Measurements from ENCODE around the gene TMEM260.
"Not testable (repeated sequence)": the region's sequence is repeated elsewhere in the genome, so short reads cannot be mapped to it uniquely, and the experiment has no call there.

Gene TMEM260

DNA sequence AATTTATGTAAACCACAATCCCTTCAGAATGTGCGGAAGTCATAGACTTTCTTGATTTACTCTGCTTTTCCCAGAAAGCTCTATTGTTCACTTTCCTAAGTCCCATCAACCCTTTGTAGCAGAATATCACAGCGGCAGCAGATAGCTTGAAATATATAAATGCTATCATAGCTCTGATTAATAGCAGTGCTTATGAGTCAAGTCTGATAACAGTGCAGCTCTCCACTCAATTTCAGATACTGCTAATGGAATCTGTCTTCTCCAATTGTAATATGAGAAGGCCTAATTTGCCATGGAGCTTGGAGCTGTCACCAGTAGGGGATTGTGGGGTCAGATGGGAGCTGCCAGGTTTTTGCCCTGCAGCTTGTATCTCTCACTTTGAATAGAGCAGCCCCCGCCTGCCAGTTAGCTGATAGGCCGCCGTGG is 10.9 kb downstream of the TMEM260 start:
- DNase-seq, result peak; percentile 80
- H3K4me3 ChIP-seq (ENCODE audit: low read depth, low read length), result no peak overlapping the region
- no peaks in the 10 kb centered on the region for H3K36me3 ChIP-seq

DNA sequence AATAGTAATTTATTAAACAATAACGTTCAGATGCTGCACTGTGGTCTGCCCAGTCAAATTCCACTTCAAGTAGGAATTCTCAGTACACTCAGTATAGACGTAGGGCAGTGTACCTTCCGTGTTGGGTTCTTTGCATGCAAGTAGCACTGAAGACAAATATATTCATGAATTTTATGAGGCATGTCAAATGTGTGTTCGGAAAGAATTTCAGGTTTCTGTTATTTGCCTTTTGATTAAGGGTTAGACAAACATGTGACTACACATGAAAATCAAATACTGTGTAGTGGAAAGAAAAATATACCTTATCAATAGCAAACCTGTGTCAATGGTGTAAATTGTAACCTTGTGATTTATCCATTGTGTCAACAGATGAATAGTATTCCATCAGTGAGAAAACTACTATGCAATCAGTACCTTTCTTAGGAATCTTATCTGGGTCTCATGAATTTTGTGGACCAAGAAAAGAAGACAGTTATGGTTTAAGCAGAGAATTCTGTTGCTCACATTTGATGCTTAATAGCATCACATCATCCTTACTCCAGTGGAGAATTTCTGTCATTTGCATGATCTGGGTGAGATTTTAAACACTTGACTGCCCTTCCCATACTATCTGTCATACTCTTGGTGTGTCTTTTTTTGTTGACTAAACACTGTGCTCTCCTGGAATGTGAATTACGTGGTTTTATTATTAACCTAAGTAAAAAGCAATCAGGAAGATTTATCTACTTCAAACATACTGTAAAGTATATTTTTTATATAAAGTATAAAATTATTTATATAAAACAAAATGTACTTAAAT is 13.3 kb downstream of the TMEM260 start:
- no peak for DNase-seq
- Histone ChIP-seq H3K4me1 (peaks cover 7% of the 10 kb centered on the region), H3K9me3 (no peaks in the 10 kb centered on the region), H3K4me3 (ENCODE audit: low read depth, low read length) (no peak overlapping the region), H3K27me3 (peaks cover 42% of the 10 kb centered on the region), H3K36me3 (no peaks in the 10 kb centered on the region)
- TF ChIP-seq, protein P1, sequence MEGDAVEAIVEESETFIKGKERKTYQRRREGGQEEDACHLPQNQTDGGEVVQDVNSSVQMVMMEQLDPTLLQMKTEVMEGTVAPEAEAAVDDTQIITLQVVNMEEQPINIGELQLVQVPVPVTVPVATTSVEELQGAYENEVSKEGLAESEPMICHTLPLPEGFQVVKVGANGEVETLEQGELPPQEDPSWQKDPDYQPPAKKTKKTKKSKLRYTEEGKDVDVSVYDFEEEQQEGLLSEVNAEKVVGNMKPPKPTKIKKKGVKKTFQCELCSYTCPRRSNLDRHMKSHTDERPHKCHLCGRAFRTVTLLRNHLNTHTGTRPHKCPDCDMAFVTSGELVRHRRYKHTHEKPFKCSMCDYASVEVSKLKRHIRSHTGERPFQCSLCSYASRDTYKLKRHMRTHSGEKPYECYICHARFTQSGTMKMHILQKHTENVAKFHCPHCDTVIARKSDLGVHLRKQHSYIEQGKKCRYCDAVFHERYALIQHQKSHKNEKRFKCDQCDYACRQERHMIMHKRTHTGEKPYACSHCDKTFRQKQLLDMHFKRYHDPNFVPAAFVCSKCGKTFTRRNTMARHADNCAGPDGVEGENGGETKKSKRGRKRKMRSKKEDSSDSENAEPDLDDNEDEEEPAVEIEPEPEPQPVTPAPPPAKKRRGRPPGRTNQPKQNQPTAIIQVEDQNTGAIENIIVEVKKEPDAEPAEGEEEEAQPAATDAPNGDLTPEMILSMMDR (IDR thresholded peaks at IDR 0.05; ENCODE audit: low read depth, low read length), result no peak

More for the DNA sequence above, 10.9 kb downstream of the TMEM260 start:
- peaks cover 48% of the 10 kb centered on the region for H3K27me3 ChIP-seq
- no peaks in the 10 kb centered on the region for H3K9me3 ChIP-seq
- peaks cover 7% of the 10 kb centered on the region for H3K4me1 ChIP-seq
- TF ChIP-seq, protein P1 (IDR thresholded peaks at IDR 0.05; ENCODE audit: low read depth, low read length), result peak; percentile 30

DNA sequence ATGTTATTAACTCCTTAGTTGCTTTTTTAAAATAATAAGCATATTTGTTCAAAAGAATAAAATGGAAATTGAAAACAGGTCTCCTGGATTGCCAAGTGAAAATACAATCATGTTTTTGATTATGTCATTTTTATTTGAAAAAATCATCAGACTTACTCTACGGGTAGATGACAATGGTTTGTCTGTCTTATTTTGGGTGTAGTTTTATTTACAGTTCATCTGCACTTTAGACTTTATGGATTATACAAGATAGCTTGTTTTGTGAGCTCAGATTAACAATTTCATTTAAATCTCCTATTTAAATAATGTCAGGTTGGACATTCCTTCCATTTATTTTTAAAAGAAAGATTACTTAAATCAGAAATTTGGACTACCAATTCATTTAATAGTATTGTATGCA is 14.8 kb downstream of the TMEM260 start:
- H3K4me3 ChIP-seq (ENCODE audit: low read depth, low read length), result no peak overlapping the region
- H3K36me3 ChIP-seq, result no peaks in the 10 kb centered on the region
- TF ChIP-seq, protein P1 (IDR thresholded peaks at IDR 0.05; ENCODE audit: low read depth, low read length), result no peak
- peaks cover 32% of the 10 kb centered on the region for H3K27me3 ChIP-seq
- DNase-seq, result no peak
- H3K4me1 ChIP-seq, result peaks cover 7% of the 10 kb centered on the region
- no peaks in the 10 kb centered on the region for H3K9me3 ChIP-seq

DNA sequence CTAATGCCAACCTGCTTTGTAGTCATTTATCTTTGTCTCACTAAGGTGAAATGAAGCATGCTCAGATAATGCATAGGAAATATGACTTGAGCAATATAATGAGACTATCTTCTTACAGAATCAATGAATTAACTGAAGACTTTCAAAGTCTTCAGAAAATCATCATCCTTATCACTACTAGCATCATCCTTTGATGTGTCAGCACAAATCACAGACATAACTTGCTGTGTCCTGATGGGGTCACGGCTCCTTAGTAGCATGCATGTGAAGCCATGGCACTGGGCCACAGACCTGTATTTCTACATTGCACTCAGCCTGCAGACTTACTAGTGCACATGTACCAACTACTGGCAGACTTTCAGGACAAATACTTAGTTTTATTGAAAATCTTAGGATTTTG is 18.9 kb downstream of the TMEM260 start:
- no peak overlapping the region for H3K4me3 ChIP-seq (ENCODE audit: low read depth, low read length)
- no peaks in the 10 kb centered on the region for H3K9me3 ChIP-seq
- no peak for DNase-seq
- TF ChIP-seq, protein P1 (IDR thresholded peaks at IDR 0.05; ENCODE audit: low read depth, low read length), result no peak
- H3K27me3 ChIP-seq, result no peaks in the 10 kb centered on the region; the same call in 1 of the 2 replicates
- H3K36me3 ChIP-seq, result no peaks in the 10 kb centered on the region
- no peaks in the 10 kb centered on the region for H3K4me1 ChIP-seq

DNA sequence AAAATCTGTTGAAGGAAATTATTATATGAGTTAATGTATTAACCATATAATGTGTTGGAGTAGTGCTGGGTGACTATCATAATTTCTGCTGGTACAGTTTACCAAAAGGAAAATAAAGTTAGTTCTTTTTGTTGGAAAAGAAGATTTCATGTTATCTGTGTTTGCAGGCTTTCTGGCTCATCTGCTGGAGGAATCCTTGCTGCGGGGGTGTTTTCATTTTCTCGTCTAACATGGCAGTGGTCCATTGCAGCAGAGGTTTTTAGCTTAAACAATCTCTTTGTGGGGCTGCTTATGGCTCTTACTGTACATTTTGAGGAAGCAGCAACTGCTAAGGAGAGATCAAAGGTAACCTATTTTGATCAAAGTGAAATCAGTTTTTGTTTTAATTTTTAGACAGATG is 24.1 kb downstream of the TMEM260 start:
- no peaks in the 10 kb centered on the region for H3K4me1 ChIP-seq
- TF ChIP-seq, protein P1 (IDR thresholded peaks at IDR 0.05; ENCODE audit: low read depth, low read length), result no peak
- H3K9me3 ChIP-seq, result no peaks in the 10 kb centered on the region
- no peaks in the 10 kb centered on the region; the same call in 1 of the 2 replicates for H3K27me3 ChIP-seq
- no peaks in the 10 kb centered on the region for H3K36me3 ChIP-seq
- H3K4me3 ChIP-seq (ENCODE audit: low read depth, low read length), result no peak overlapping the region
- no peak for DNase-seq

DNA sequence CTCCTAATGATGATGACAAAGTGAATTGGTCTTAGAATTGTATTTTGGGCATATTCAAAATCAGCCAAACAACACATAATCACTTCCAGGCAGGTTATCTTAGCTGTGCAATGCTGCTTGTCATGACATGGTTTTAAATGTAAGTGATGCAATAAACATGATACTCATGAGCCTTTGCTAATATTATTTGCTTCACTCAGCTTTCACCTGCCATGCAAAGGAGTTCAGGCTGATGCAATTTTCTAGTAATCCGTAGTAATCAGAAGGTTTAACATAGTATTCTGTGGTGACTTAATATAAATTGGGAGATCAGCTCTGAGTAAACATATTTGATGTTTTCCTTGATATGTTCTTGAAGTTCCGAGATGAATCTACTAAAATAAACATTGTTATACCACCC is 29.1 kb downstream of the TMEM260 start:
- H3K36me3 ChIP-seq, result no peaks in the 10 kb centered on the region
- DNase-seq, result no peak
- no peaks in the 10 kb centered on the region for H3K4me1 ChIP-seq
- no peaks in the 10 kb centered on the region for H3K9me3 ChIP-seq
- no peaks in the 10 kb centered on the region for H3K27me3 ChIP-seq
- no peak overlapping the region for H3K4me3 ChIP-seq (ENCODE audit: low read depth, low read length)
- TF ChIP-seq, protein P1 (IDR thresholded peaks at IDR 0.05; ENCODE audit: low read depth, low read length), result no peak

DNA sequence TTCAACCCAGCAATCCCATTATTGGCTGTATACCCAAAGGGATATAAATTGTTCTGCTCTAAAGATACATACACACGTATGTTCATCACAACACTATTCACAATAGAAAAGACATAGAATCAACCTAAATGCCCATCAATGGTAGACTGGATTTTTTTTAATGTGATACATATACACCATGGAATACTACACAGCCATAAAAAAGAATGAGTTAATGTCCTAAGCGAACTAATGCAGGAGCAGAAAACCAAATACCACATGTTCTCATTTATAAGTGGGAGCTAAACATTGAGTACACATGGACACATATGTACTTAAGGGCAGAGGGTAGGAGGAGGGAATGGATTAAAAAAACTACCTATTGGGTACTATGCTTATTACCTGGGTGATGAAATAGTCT is 32.1 kb downstream of the TMEM260 start:
- H3K27me3 ChIP-seq; H3K4me1 ChIP-seq; H3K36me3 ChIP-seq; H3K9me3 ChIP-seq; H3K4me3 ChIP-seq (ENCODE audit: low read depth, low read length); DNase-seq: not testable (repeated sequence)

Data from BE2C (cell line).